IMR-90 (cell line): Measurements from ENCODE around the gene ERCC4. TPM values are rescaled to one million over a fixed set of nuclear protein-coding genes. Genes with fewer than 3 reads are reported as not detected.
A peak's percentile ranks its signal among the peaks of the same experiment; 100 is the strongest.

Source experiments
- ATAC-seq: fragments of 200-7000 bp; cut with Tn5 transposase; 2 replicates; pipeline ENCODE4 v1.9.1; 2020; ENCODE audit warnings: low read depth, mild to moderate bottlenecking, moderate library complexity
- BruUV-seq: library from RNA; stranded (reverse); fragments of 400-500 nt; replicated peaks from 2 replicates; lab custom pipeline; 2021; lab: Mats Ljungman, UMichigan
- CTCF ChIA-PET: fragments of 300-600 bp; formaldehyde crosslinking; extraction: SDS; loops from one replicate; lab custom pipeline; 2021; ENCODE audit warnings: antibody characterized with exemption; lab: Yijun Ruan, JAX
- POLR2A ChIA-PET: fragments of 300-600 bp; sonication (Branson Sonifier 250); formaldehyde crosslinking; loops from one replicate; lab custom pipeline; 2022; ENCODE audit warnings: antibody characterized with exemption; ENCODE audit not compliant: unreplicated experiment; lab: Charles Lee
- DNase-seq: peaks from one replicate; pipeline ENCODE4 v3.0.0; 2013
- H2AFZ ChIP-seq: replicated peaks from 2 replicates; pipeline ENCODE3; 2013; ENCODE audit warnings: low read length, mild to moderate bottlenecking; ENCODE audit not compliant: poor library complexity
- H2AK5ac ChIP-seq: 2 replicates; pipeline ENCODE4 v1.6.1; 2013; ENCODE audit warnings: low read depth, low read length, inconsistent platforms
- H2AK9ac ChIP-seq: replicated peaks from 2 replicates; pipeline ENCODE3; 2013; ENCODE audit warnings: mild to moderate bottlenecking, low read depth, low read length, moderate library complexity; ENCODE audit not compliant: poor library complexity
- H2BK120ac ChIP-seq: 2 replicates; pipeline ENCODE4 v1.6.1; 2013; ENCODE audit warnings: low read depth, low read length, inconsistent platforms
- H2BK15ac ChIP-seq: 3 replicates; pipeline ENCODE4 v1.6.1; 2013; ENCODE audit warnings: low read depth, low read length, inconsistent platforms
- H2BK20ac ChIP-seq: 2 replicates; pipeline ENCODE4 v1.6.1; 2013; ENCODE audit warnings: low read depth, mild to moderate bottlenecking, inconsistent platforms, low read length, moderate library complexity
- H2BK5ac ChIP-seq: 2 replicates; pipeline ENCODE4 v1.6.1; 2013; ENCODE audit warnings: mild to moderate bottlenecking, low read depth, low read length, inconsistent platforms; ENCODE audit not compliant: poor library complexity, severe bottlenecking
- H3K14ac ChIP-seq: replicated peaks from 2 replicates; pipeline ENCODE4 v1.6.1; 2013; ENCODE audit warnings: low read depth, low read length, inconsistent platforms
- H3K18ac ChIP-seq: 2 replicates; pipeline ENCODE4 v1.6.1; 2013; ENCODE audit warnings: low read depth, low read length, control low read depth
- H3K23ac ChIP-seq: 2 replicates; pipeline ENCODE4 v1.6.1; 2013; ENCODE audit warnings: low read depth, low read length, inconsistent platforms
- H3K27ac ChIP-seq: 2 replicates; pipeline ENCODE4 v1.5.1; 2013; ENCODE audit warnings: mild to moderate bottlenecking, control low read depth, low read length; ENCODE audit not compliant: insufficient read depth
- H3K27me3 ChIP-seq: 2 replicates; pipeline ENCODE4 v1.6.1; 2013; ENCODE audit warnings: low read length; ENCODE audit not compliant: control insufficient read depth, insufficient read depth
- H3K36me3 ChIP-seq: 2 replicates; pipeline ENCODE4 v1.6.1; 2013; ENCODE audit warnings: low read length, mixed read lengths; ENCODE audit not compliant: control insufficient read depth, insufficient read depth
- H3K4ac ChIP-seq: 2 replicates; pipeline ENCODE4 v1.6.1; 2013; ENCODE audit warnings: low read depth, low read length, inconsistent platforms
- H3K4me1 ChIP-seq: 2 replicates; pipeline ENCODE4 v1.6.1; 2013; ENCODE audit warnings: low read length, mixed read lengths; ENCODE audit not compliant: control insufficient read depth, insufficient read depth
- H3K4me2 ChIP-seq: 2 replicates; pipeline ENCODE4 v1.6.1; 2013; ENCODE audit warnings: low read depth, mild to moderate bottlenecking, control low read depth, low read length, moderate library complexity
- H3K4me3 ChIP-seq: 2 replicates; pipeline ENCODE4 v1.5.1; 2013; ENCODE audit warnings: low read depth, mild to moderate bottlenecking, control low read depth, low read length, moderate library complexity; ENCODE audit not compliant: insufficient read depth
- H3K56ac ChIP-seq: 2 replicates; pipeline ENCODE4 v1.6.1; 2013; ENCODE audit warnings: low read length, inconsistent platforms; ENCODE audit not compliant: insufficient read depth; ENCODE audit errors: extremely low read depth
- H3K79me1 ChIP-seq, 2 experiments: 2 replicates each; pipeline ENCODE4 v1.6.1; 2013; ENCODE audit warnings: low read length in 2 of 2, inconsistent platforms in 1 of 2, low read depth in 1 of 2
- H3K9ac ChIP-seq: 2 replicates; pipeline ENCODE4 v1.6.1; 2013; ENCODE audit warnings: low read depth, low read length, control low read depth
- H3K9me1 ChIP-seq: 2 replicates; pipeline ENCODE4 v1.6.1; 2013; ENCODE audit warnings: low read length, inconsistent platforms; ENCODE audit not compliant: insufficient read depth
- H3K9me3 ChIP-seq: 2 replicates; pipeline ENCODE4 v1.6.1; 2013; ENCODE audit warnings: low read length; ENCODE audit not compliant: control insufficient read depth, insufficient read depth
- H4K20me1 ChIP-seq: 2 replicates; pipeline ENCODE4 v1.6.1; 2013; ENCODE audit warnings: low read length, inconsistent platforms; ENCODE audit not compliant: insufficient read depth
- H4K5ac ChIP-seq: 2 replicates; pipeline ENCODE4 v1.6.1; 2013; ENCODE audit warnings: mild to moderate bottlenecking, low read depth, low read length, control low read depth
- H4K8ac ChIP-seq, 2 experiments: 2 replicates each; pipeline ENCODE4 v1.6.1; 2013; ENCODE audit warnings: low read depth in 2 of 2, low read length in 2 of 2, control low read depth in 1 of 2, inconsistent platforms in 1 of 2
- H4K91ac ChIP-seq: 2 replicates; pipeline ENCODE4 v1.6.1; 2013; ENCODE audit warnings: low read depth, low read length, inconsistent platforms; ENCODE audit not compliant: insufficient read depth
- ELK1 ChIP-seq: fragments of 150-350 bp; IDR thresholded peaks from 2 replicates; pipeline ENCODE4 v1.6.1; 2016; ENCODE audit warnings: low read depth, mild to moderate bottlenecking, low read length, moderate library complexity, borderline replicate concordance
- WGBS, 2 experiments: methylation state at CpG; one replicate each; pipeline versions ENCODE4 v1.1.5 to v1.1.7; 2013; ENCODE audit warnings: missing lambda C conversion rate in 2 of 2; ENCODE audit not compliant: insufficient read length in 1 of 2; ENCODE audit errors: extremely low coverage in 2 of 2; 5-methylcytosine and 5-hydroxymethylcytosine counted together
- dilution Hi-C: fragments of 300-500 bp; cut with HindIII; formaldehyde crosslinking; loops from one replicate; pipeline ENCODE4 v1.14.3; 2018; ENCODE audit warnings: low sequenced_read_pairs; ENCODE audit not compliant: unreplicated experiment
- in situ Hi-C: fragments of 300-500 bp; cut with MboI; formaldehyde crosslinking; loops from 3 replicates; pipeline ENCODE4 v1.14.3; 2019; ENCODE audit warnings: low sequenced_read_pairs, inconsistent platforms, mixed read lengths
- intact Hi-C: fragments of 100-400 bp; cut with micrococcal nuclease; formaldehyde crosslinking; loops from 2 replicates; pipeline ENCODE4 v1.10.0; 2022
- polyA plus RNA-seq, 3 experiments: library from polyadenylated mRNA; depleted of rRNA; stranded (reverse); fragments of >200 nt; gene quantifications; 2 replicates each; pipeline ENCODE4 v1.2.3, GENCODE V29; 2012; ENCODE audit warnings: low replicate concordance in 1 of 3
- total RNA-seq: library from RNA; depleted of rRNA; stranded (reverse); fragments of >200 nt; gene quantifications from 2 replicates; pipeline ENCODE4 v1.2.3, GENCODE V29; 2012

The ERCC4 gene
- total and polyA plus RNA-seq, 2 of the 4 experiments (the other 2 are of a cell fraction) = 2.9 to 19.2 TPM

- Histone ChIP-seq H3K9ac (no peak overlapping the region), H3K4me1 (peaks cover 2% of the 10 kb centered on the region), H2AK5ac (no peak overlapping the region), H2AK9ac (no peak overlapping the region), H3K36me3 (peaks cover 16% of the 10 kb centered on the region), H2AFZ (no peak overlapping the region), H3K23ac (no peak overlapping the region), H4K91ac (no peak overlapping the region), H3K27ac (no peak overlapping the region), H3K18ac (no peak overlapping the region), H4K5ac (no peak overlapping the region), H2BK15ac (no peak overlapping the region), H3K4me2 (no peak overlapping the region), H3K9me1 (0 out of 2 replicates have a peak, but pooled peaks cover 2% of the 10 kb centered on the region), H3K4me3 (no peak overlapping the region), H3K56ac (no peak overlapping the region), H3K27me3 (no peaks in the 10 kb centered on the region), H2BK20ac (no peak overlapping the region), H3K9me3 (no peaks in the 10 kb centered on the region), H3K4ac (no peak overlapping the region), H2BK5ac (no peak overlapping the region), H3K79me1 (peaks cover 0 to 3% of the 10 kb centered on the region in 2 experiments; a peak in 1 of 4 replicates), H2BK120ac (no peak overlapping the region), H4K20me1 (no peaks in the 10 kb centered on the region), H3K14ac (no peak overlapping the region), H4K8ac (no peak overlapping the region)
- DNase-seq = peak; percentile 34
- intact Hi-C loops = no loop called here
- 92% methylated on average over 2 of the region's 5 CpGs; no CpG with 5 or more reads in 1 of the 2 experiments for WGBS, 2 experiments
- dilution Hi-C loops = no loop called here
- BruUV-seq = no TSS peak
- in situ Hi-C loops = loop anchor here (10.0 kb wide), 1 partner anchor 135 kb away; the partner anchor contains the start of gene MRTFB
- ChIA-PET POLR2A (no interaction called here), CTCF (no interaction called here)
- ATAC-seq = no peak
- no peak for TF ChIP-seq ELK1
These were observed 19.9 kb downstream of the ERCC4 start for GRCh38 chr16:13939821-13940220.
